GM19324 (cell line): ENCODE data around the gene C1orf52.
"Not testable (repeated sequence)": the region's sequence is repeated elsewhere in the genome, so short reads cannot be mapped to it uniquely, and the experiment has no call there.

Experiments used
- ATAC-seq: cut with Tn5 transposase; IDR thresholded peaks from one replicate; pipeline ENCODE4 v1.9.1; 2021; ENCODE audit warnings: mild to moderate bottlenecking, moderate library complexity; ENCODE audit not compliant: unreplicated experiment, low FRiP score

Gene C1orf52

DNA sequence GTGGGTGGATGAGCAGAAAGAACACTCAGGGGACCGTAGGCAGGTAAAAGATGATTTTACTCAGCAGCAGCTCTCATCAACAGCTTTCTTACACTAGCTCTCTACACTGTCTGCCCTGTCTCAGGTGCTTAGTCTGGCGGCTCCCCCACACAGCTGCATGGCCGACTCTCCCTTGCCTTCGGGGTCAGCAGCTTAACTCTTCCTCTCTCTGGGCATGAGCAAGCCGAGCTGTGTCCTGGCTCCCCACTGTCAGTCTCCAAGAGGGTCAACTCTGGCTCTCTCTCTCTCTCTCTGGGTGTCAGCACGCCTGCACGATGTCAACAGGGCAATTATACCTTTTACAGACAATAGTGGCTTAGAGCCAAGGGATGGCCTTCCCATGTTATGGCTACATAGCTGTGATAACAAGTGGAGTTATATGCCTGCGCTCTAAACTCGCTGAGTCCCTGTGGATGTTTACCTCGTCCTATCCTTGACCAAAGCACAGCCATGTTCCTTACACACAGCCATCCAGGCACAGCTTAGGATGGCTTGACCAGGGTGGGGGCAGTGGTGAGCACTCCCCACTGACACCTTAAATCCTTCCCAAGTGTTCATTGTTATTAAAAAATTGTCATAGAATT lies 20.1 kb upstream of the C1orf52 start:
- ATAC-seq = no peak

DNA sequence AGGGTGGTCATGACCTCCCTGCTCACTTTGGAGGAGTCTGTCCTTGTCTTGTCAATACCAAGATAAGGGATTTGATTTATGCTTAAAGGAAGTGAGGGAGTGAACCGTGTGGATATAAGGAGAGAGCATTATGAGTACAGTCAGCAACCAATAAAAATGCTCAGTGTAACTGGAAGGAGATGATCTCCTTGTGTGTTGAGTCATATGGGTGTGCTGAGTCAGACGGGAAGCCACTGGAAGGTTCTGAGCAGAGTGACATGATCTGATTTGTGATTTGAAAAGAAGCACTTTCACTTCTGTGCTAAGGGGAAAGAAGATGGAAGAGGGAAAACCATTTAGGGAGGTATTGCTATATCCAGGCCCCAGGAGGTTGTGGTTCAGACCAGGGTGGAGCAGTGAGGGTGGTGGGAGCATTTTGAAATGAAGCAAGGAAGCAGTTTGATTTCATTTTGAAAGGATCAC lies 19.4 kb upstream of the C1orf52 start:
- no peak for ATAC-seq

DNA sequence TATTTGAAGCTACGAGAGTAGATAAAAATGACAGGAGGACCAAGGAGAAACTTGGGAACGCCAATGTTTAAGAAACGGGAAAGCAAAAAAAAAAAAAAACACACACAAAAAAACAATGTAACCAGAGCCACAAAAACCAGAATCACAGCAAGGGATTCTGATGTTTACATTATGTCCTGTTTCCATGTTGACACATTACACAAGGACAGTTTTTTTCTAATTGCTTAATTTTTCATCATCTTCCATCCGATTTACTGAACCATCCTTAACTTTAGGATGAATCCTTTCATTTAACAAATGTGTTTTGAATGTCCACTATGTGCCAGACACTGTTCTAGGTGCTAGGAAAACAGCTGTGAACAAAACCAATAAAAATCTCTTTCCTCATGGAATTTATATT lies 18.3 kb upstream of the C1orf52 start:
- no peak for ATAC-seq

DNA sequence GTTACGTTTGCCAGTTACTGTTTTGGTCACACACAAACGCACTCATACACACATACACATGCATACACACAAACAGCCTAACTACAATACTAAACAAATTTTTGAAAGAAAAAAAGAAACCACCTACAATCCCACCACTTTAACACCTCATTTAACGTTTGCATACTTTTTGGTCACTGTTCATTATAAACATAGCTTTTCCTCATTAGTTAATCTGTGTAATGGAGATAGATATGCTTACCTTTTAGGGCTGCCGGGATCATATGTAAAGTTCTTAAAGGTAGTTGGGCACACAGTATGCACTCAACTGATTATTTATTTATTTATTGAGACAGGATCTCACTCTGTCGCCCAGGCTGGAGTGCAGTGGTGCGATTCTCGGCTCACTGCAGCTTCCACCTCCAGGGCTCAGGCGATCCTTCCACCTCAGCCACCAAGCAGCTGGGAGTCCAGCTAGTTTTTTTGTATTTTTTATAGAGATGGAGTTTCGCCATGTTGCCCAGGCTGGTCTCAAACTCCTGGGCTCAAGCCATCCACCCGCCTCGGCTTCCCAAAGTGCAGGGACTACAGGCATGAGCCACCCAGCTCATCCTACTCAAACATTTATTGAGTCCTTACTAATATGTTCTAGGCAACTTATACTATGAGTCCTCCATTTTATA lies 17.6 kb upstream of the C1orf52 start:
- no peak for ATAC-seq

DNA sequence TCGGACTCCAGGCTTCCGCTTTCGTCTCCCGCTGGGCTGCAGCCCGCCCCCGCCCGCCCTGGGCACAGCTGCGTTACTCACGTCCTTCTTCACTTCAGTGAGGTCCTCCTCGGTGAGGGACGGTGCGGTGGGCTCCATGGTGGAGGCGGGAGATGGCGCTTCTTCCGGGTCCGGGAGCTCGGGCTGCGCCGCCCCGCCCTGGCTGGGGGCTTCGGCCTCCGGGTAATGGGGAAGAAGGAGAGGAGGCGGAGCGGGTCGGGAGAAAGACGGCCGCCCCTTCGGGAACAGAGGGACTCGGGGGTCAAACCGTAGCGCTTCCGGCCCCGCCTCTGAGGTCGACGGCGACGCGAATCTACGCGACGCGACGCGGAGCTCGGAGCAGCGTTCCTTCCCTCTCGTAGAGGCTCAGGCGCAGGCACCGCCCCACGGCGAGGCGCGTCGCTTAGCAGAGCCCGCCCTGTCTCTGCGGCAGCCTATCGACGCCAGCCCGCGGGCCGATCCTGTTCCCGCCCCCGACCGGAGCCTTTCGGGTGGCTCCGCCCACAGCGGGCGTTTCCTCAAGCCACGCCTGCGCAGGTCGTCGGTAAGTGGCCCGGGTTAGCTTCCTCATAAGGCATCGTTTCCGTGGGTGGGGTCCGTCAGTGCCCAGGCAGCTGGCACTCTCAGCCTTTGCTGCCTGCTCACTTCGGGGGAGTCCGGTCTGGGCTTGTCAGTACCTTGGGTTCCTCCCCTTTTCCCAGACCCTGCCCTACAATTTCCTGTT lies 16.9 kb upstream of the C1orf52 start, which contains the start of gene BCL10:
BCL10 (minus strand) TSS at position 418 of the 763 bp plus-strand sequence; CDS start at position 138, 280 bp downstream.
- peak; percentile 99 for ATAC-seq

DNA sequence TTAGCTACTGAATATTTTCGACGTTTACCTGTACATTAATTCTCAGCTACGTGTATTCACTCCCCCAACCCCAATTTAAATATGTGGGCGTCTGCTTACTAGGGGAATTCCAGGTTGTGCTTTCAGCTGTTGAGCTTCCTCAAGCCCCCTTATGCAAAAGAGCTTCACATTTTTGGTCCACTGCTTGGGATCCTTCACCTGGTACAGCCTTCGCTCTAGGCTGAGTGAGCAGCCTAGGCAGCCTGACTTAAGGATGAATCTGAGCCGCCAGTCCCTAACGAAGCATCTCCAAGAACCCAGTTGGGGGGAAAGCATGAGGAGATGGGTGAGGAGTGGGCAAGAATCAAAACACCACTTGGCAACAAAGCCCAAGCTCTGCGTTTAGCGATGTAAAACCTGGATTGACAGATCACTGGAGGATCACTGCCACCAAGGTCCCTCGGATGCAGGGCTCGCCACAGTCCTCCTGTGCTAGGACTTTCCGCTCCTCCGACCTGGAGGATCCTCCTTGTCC lies 16.3 kb upstream of the C1orf52 start:
- ATAC-seq = no peak

DNA sequence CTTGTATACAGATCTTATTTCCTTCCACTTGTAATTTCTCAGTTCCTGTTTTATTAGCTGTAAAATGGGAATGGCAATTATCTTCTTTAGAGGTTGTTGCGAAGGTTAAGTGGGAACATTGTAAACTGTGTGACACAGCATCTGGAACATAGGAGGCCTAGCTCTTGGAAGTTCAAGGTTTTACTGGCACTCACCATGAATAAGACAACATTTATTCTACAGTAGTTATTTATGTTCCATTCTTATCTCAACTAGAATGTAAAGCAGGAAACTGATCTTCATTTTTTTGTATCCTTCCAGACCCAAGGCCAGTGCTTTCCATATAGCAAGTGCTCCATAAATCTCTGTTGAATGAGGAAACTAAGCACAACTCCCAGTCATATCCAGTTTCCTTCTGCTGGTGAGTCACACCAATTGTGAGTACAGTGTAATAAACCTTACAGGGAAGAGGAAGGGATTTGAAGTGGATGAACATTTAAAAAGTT lies 15.5 kb upstream of the C1orf52 start:
- no peak for ATAC-seq

DNA sequence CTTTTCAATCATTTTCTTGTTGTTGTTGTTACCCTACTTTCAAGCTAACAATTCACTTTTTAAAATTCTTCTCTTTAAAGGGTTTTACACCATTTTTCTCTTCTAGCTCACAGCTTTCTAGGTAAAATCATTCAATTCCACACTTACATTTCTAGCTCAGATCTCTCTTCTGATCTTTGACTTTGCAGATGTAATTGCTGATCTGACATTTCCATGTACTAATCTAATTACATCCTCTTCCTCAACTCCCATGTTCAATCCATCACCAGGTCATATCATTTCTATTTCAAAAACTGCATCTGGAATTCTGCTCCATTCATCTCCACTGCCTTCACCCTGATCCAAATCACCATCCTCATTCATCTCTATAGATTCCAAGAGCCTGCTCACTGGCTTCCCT lies 13.9 kb upstream of the C1orf52 start:
- ATAC-seq = no peak

DNA sequence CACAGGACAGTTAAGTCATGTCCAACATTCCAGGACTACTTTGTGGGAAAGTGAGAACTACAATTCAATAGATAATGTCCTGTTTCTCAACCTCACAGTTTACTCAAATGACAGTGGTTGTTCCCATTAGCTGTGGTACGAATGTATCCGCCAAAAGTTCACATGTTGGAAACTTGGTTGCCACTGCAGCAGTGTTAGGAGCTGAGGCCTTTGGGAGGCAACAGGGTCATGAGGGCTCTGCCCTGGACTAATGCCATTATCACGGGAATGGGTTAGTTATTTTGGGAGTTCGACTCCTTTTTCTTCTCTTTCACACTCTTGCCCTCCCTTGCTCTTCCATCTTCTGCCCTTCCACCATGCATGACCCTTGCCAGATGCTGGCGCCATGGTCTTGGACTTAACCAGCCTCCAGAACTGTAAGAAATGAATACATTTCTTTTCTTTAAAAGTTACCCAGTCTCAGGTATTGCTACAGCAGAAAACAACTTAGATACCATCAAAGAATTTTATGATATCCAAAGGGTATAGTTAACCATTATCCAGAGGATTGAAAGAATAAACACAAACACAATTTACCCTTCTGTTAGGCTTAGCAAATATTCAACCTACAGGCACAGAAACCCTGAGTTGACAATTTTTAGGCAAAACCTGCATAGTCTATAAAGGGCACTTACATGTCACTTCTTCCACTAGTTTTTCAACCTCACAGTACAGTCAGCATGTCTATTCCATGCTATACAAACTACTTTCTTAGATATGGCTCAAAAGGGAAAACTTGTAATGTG lies 9.5 kb upstream of the C1orf52 start:
- ATAC-seq = no peak

DNA sequence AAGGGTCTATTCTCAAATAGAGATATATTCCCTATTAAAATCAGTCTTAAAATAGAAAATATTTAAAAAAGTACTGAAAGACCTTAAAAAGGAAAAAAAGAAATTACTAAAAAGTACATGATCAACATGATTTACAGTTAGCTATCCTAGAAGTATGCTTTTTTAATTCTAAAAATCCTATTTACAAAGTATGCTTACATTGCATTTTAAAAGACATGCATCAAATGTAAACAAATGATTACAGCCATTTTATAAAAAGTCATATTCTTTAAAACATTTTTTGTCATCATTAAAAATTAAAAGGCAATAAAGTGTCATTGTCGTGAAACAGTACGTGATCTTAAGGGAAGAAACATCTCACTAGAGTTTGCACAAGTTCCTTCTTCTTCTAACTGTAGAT lies 7.9 kb upstream of the C1orf52 start:
- ATAC-seq = no peak

DNA sequence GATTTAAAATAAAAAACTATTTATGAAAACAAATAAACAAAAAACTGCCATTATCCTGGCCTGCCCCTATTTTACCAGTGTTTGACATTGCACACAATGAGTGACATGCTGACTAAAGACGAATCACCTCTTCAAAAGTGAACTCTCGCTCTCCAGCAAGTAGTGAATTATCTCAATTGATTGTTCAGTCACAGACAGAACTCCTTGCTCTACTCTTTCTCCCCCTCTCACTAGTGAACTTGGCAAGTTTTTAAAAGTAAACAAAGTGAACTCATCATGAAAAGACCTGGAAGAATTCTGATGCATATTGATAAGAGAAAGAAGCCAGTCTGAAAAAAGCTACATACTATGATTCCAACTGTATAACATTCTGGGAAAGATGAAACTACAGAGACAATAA lies 4.7 kb upstream of the C1orf52 start:
- ATAC-seq = no peak

DNA sequence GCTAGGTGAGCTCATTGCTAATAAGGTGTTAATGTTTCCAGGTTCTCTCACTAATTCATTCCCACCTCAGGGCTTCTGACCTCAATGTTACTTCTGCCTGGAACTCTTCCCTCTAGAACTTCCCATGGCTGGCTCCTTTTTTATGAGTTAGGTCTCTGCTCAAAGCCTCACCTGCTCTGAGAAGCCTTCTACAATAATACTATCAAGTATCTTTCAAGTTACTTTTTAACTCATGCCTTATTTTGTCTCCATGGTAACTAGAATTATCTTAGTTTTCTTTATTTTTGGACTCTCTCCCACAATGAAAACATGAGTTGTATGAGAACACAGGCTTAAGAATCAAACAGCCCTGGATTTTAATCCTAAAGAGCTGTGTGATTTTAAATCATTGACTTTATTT lies 3.5 kb upstream of the C1orf52 start:
- no peak for ATAC-seq

DNA sequence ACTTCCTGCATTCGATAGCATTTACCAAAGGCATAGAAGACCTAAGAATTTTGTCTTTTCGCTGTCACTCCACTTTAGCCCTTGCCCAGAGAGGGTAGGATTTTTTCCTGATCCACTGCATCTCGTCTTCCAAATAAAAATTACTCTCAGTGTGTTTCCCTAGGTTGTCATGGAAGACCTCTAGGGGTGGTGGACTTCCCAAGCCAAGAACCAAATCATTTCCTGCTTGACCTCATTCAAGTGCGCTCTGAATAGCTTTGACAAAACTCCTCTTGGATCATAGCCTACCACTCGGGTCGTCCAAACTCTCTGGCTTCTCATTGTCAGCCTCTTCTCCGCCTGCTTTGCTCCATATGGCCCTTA lies 431 bp upstream of the C1orf52 start:
- ATAC-seq = no peak

DNA sequence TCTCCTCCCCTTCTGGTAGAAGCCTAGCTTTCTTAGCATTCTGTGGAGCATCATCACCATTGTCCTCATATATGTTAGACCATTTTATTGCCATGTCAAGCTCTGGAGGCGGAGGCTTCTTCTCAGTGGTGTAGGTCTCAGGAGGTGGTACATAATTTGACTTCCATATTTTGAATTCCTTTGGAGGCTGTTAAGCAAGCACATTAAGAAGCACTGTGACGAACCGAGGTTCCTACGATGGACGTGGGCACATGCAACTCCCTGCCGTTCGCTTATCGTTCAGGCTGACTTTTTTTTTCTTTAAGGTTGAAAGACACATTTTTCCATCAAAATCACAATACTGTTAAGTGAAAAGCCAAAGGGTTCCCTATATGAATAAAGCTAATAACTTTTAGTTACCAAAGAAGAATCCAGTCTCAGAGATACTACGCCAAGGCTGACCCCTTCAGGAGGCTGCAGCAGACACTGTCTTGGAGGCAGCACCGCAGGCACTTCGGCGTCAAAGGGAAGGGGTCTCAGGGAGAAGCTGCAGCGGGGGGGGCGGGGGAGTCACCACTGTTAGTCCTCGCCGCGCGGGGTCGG lies 835 bp downstream of the C1orf52 start:
- ATAC-seq = no peak

DNA sequence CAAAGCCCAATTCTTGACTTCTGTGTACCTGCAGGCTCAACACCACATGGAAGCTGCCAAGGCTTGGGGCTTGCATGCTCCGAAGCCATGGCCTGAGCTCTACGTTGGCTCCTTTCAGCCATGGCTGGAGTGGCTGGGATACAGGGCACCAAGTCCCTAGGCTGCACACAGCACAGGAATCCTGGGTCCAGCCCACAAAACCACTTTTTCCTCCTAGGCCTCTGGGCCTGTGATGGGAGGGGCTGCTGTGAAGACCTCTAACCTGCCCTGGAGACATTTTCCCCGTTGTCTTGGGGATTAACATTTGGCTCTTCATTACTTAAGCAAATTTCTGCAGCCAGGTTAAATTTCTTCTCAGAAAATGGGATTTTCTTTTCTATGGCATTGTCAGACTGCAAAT lies 10.4 kb downstream of the C1orf52 start:
- ATAC-seq = not testable (repeated sequence)

DNA sequence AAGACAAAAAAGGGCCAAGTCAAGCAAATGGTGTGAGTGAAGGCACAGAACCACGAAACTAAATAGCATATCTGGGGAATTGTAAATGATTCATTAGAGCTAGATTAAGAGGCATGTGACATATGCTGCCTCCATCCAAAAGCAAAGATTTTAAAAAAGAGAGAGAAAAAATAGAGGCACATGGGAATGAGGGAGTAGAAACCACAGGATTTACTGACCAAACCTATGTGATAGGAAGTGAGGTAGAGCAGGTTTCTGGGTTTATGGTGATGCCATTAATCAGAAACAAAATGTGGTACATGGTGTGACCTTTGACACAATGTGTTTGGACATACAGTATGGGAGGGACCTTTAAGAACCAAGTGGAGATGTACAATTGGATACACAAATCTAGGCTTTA lies 13.6 kb downstream of the C1orf52 start:
- ATAC-seq = no peak

DNA sequence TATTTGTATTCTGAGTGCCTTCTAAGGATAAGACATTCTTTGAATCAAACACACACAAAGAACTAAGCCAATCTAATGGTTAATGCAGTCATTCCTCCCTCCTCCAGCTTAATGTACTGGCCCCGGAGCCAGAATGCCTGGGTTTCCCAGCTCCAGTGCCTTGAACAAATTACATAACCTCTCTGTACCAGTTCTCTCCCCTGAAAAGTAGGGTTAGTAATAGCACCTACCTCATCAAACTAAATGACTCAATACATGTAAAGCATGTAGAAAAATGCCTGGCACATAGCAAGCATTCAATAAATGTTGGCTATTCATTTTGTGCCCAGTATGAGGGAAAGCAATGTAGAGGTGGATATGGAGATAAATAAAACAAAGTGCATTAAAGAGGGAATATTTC lies 14.0 kb downstream of the C1orf52 start:
- ATAC-seq = no peak

DNA sequence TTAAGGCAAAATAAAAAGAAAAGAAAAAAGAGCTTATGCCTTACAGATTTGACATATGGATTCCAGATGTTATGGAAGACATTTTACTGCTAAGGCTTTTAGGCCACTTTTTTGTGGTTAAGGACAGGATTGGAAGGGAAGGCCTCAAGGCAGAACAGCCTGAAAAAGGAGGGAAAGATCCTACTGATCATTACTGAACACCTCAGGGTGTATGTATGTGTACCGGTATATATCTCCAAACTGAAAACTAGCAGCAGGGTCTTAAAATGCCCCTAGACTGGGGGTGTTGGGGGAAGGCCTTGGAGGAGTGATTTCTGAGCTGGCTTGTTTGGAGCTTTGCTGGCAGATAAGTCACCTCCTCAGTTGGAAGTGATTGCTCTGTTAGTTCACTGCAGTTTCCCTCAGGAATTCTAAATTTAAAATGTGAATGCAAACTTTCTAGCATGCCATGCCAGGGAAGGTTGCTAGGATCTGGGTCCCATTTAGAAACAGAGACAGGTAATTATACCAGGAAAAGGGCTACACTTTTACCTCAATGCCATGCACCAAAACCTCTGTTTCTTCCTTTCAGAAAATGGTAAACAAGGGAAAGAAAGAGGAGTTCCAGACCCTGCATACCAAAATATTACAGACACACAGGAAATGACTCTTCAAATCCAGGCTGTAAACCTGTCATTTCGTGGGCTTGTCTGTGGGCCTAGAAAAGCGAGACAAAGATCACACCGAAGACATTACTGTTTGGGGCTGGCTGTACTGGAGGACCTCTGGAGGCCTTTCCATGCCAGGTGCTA lies 15.0 kb downstream of the C1orf52 start:
- ATAC-seq = no peak

DNA sequence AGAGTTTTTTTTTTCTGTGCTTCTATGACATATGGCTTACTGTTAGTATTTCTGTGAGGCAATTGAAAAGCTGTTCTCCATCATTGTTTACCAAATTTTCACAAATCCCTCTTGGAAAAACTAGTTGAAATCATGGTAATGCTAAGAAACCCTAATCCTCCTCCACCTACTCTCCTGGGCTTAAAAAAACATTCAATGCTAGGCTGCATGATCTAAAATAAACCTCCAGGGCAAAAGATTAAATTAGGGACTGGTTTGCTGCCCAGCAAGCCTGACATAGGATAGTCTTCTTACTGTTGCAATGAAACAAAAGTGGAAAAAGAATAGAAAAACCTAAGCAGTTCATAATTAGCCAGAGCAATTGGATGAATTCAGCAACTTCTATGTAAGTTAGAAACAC lies 16.1 kb downstream of the C1orf52 start:
- ATAC-seq = no peak
